DND-41 (cell line): ENCODE measurements around the gene DNAH7.

Experiments
- CTCF ChIP-seq: IDR thresholded peaks from 2 replicates; pipeline ENCODE4 v1.5.1; 2012; ENCODE audit warnings: borderline replicate concordance, low read length, moderate library complexity, mild to moderate bottlenecking; ENCODE audit not compliant: poor library complexity, severe bottlenecking; ENCODE audit errors: extremely low read depth
- EZH2 ChIP-seq: IDR thresholded peaks from 3 replicates; pipeline ENCODE4 v1.6.1; 2012; ENCODE audit warnings: borderline replicate concordance, low read depth, mild to moderate bottlenecking, moderate library complexity, low read length, inconsistent platforms; ENCODE audit not compliant: severe bottlenecking

DNA sequence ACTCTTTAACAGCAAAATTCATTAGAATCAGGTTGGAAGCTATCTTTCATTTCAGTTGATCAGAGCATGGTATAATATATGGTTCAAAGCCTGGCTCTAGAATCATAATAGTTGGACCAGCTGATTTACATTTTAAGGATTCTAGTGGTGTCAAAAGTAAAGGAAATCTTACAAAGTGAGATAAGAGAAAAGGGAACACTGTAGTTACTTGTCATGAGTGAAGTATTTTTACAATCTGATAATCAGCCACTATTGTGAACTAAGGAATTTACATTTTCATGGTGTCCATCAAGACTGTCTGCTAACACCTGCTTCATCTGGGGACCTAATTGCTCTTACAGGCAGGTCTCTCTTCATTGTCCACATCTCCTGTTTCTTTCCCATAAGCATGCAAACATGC lies 250.5 kb downstream of the DNAH7 start:
- TF ChIP-seq CTCF = no peak
- no peak for TF ChIP-seq EZH2
